Stimulated activated CD8-positive, alpha-beta memory T cell treated with anti-CD3 and anti-CD28 coated beads, Interleukin-7, amount 100 ng/mL, for 1 hour (primary cell): ENCODE measurements around the gene OPCML.

ENCODE experiments used
- DNase-seq, 2 donors: peaks; one replicate each; pipeline ENCODE4 v3.0.0-alpha.2; 2020; ENCODE audit warnings: low read depth in 2 of 2

Gene OPCML

GRCh38 chr11:133413703-133414102 is 118.6 kb downstream of the OPCML start:
- DNase-seq, result no peak

GRCh38 chr11:133409799-133410198 is 122.5 kb downstream of the OPCML start:
- no peak for DNase-seq

GRCh38 chr11:133408936-133409335 is 123.4 kb downstream of the OPCML start:
- no peak for DNase-seq

GRCh38 chr11:133408402-133408801 is 123.9 kb downstream of the OPCML start:
- no peak for DNase-seq

GRCh38 chr11:133406489-133406888 is 125.8 kb downstream of the OPCML start:
- DNase-seq, result no peak

- DNase-seq, result no peak
Measured at GRCh38 chr11:133403900-133404299, 128.4 kb downstream of the OPCML start.

- DNase-seq, result no peak
Measured at GRCh38 chr11:133402551-133402950, 129.8 kb downstream of the OPCML start.

- no peak for DNase-seq
Measured at GRCh38 chr11:133399855-133400625, 132.3 kb downstream of the OPCML start.

GRCh38 chr11:133399294-133399693 is 133.0 kb downstream of the OPCML start:
- no peak for DNase-seq

GRCh38 chr11:133390803-133391202 is 141.5 kb downstream of the OPCML start:
- no peak for DNase-seq

GRCh38 chr11:133388975-133389568 is 143.2 kb downstream of the OPCML start:
- no peak for DNase-seq

- no peak for DNase-seq
Measured at GRCh38 chr11:133388260-133388659, 144.0 kb downstream of the OPCML start.

- DNase-seq, result no peak
Measured at GRCh38 chr11:133386852-133387251, 145.4 kb downstream of the OPCML start.

GRCh38 chr11:133386262-133386661 is 146.0 kb downstream of the OPCML start:
- no peak for DNase-seq

- no peak for DNase-seq
Measured at GRCh38 chr11:133385781-133386180, 146.5 kb downstream of the OPCML start.

GRCh38 chr11:133384731-133385130 is 147.6 kb downstream of the OPCML start:
- no peak for DNase-seq

- no peak for DNase-seq
Measured at GRCh38 chr11:133383689-133384088, 148.6 kb downstream of the OPCML start.

- DNase-seq, result no peak
Measured at GRCh38 chr11:133383201-133383600, 149.1 kb downstream of the OPCML start.

GRCh38 chr11:133382131-133382812 is 150.0 kb downstream of the OPCML start:
- no peak for DNase-seq

GRCh38 chr11:133381761-133382130 is 150.6 kb downstream of the OPCML start:
- no peak for DNase-seq

- no peak for DNase-seq
Measured at GRCh38 chr11:133366147-133366546, 166.2 kb downstream of the OPCML start.

GRCh38 chr11:133362916-133363315 is 169.4 kb downstream of the OPCML start:
- DNase-seq, result no peak

- no peak for DNase-seq
Measured at GRCh38 chr11:133362156-133362555, 170.1 kb downstream of the OPCML start.
